Astrocyte (in vitro differentiated cells and primary cell): ENCODE results near the gene PTPRN2. TPM values are rescaled to one million over a fixed set of nuclear protein-coding genes. Genes with fewer than 3 reads are reported as not detected.

Experiments
- DNase-seq: peaks from one replicate; pipeline ENCODE4 v3.0.0-alpha.2; 2010; ENCODE audit warnings: low read depth
- FAIRE-seq: peaks from 2 replicates; lab custom pipeline; 2011; peaks lifted over from hg19 to GRCh38; lab: Jason Lieb, UNC
- H2AFZ ChIP-seq: 2 replicates; pipeline ENCODE4 v1.6.0; 2012; ENCODE audit warnings: low read depth, low read length, inconsistent platforms
- H3K27ac ChIP-seq: 2 replicates; pipeline ENCODE4 v1.5.1; 2011; ENCODE audit warnings: low read depth, low read length, inconsistent platforms
- H3K27me3 ChIP-seq: 2 replicates; pipeline ENCODE4 v1.6.0; 2011; ENCODE audit warnings: low read length, inconsistent platforms; ENCODE audit not compliant: insufficient read depth
- H3K36me3 ChIP-seq: 2 replicates; pipeline ENCODE4 v1.5.1; 2011; ENCODE audit warnings: low read length, inconsistent platforms; ENCODE audit not compliant: insufficient read depth
- H3K4me1 ChIP-seq: 2 replicates; pipeline ENCODE4 v1.5.1; 2011; ENCODE audit warnings: low read length, inconsistent platforms; ENCODE audit not compliant: insufficient read depth
- H3K4me2 ChIP-seq: 2 replicates; pipeline ENCODE4 v1.6.0; 2012; ENCODE audit warnings: low read length, inconsistent platforms
- H3K4me3 ChIP-seq: 2 replicates; pipeline ENCODE4 v1.5.1; 2011; ENCODE audit warnings: low read depth, mild to moderate bottlenecking, low read length, inconsistent platforms; ENCODE audit not compliant: insufficient read depth
- H3K79me2 ChIP-seq: 2 replicates; pipeline ENCODE4 v1.6.0; 2012; ENCODE audit warnings: mild to moderate bottlenecking, low read length, inconsistent platforms; ENCODE audit not compliant: insufficient read depth
- H3K9ac ChIP-seq: 2 replicates; pipeline ENCODE4 v1.6.0; 2012; ENCODE audit warnings: mild to moderate bottlenecking, low read length, inconsistent platforms
- H3K9me3 ChIP-seq: 2 replicates; pipeline ENCODE4 v1.5.1; 2012; ENCODE audit warnings: low read depth, mild to moderate bottlenecking, low read length, inconsistent platforms; ENCODE audit not compliant: insufficient read depth
- H4K20me1 ChIP-seq: 2 replicates; pipeline ENCODE4 v1.6.0; 2012; ENCODE audit warnings: low read length, inconsistent platforms; ENCODE audit not compliant: insufficient read depth
- H3K27ac Mint-ChIP-seq: one replicate; pipeline ENCODE4 v1.8.0; 2021; ENCODE audit warnings: mild to moderate bottlenecking, mixed read lengths; ENCODE audit not compliant: unreplicated experiment
- H3K27me3 Mint-ChIP-seq: one replicate; pipeline ENCODE4 v1.8.0; 2021; ENCODE audit warnings: low read depth, mixed read lengths; ENCODE audit not compliant: unreplicated experiment
- H3K36me3 Mint-ChIP-seq: one replicate; pipeline ENCODE4 v1.8.0; 2021; ENCODE audit warnings: low read depth, mixed read lengths; ENCODE audit not compliant: unreplicated experiment
- H3K4me1 Mint-ChIP-seq: one replicate; pipeline ENCODE4 v1.8.0; 2021; ENCODE audit warnings: low read depth, mixed read lengths; ENCODE audit not compliant: unreplicated experiment
- H3K4me3 Mint-ChIP-seq: one replicate; pipeline ENCODE4 v1.8.0; 2021; ENCODE audit warnings: mild to moderate bottlenecking, moderate library complexity, mixed read lengths; ENCODE audit not compliant: unreplicated experiment
- H3K9me3 Mint-ChIP-seq: one replicate; pipeline ENCODE4 v1.8.0; 2021; ENCODE audit warnings: mild to moderate bottlenecking, mixed read lengths; ENCODE audit not compliant: unreplicated experiment
- EZH2 ChIP-seq: IDR thresholded peaks from 2 replicates; pipeline ENCODE4 v1.6.1; 2012; ENCODE audit warnings: mild to moderate bottlenecking, low read length, inconsistent platforms; ENCODE audit not compliant: insufficient read depth
- total RNA-seq: library from RNA; stranded (reverse); gene quantifications from 2 replicates; pipeline ENCODE4 v1.2.1, GENCODE V29; 2021
- TF ChIP-seq, protein P1 (sequence below): IDR thresholded peaks from 2 replicates; pipeline ENCODE4 v1.5.1; 2011; ENCODE audit warnings: low read depth, mild to moderate bottlenecking, inconsistent platforms, low read length, moderate library complexity; ENCODE audit not compliant: insufficient read depth

The PTPRN2 gene
- total RNA-seq, 1 donor from 2014 or later, result 0.09 TPM

- Mint-ChIP-seq H3K4me3 (no peak overlapping the region), H3K27me3 (peaks cover 3% of the 10 kb centered on the region), H3K4me1 (no peaks in the 10 kb centered on the region), H3K27ac (no peak overlapping the region), H3K9me3 (peaks cover 6% of the 10 kb centered on the region), H3K36me3 (no peaks in the 10 kb centered on the region)
- Histone ChIP-seq H4K20me1 (no peaks in the 10 kb centered on the region), H3K36me3 (no peaks in the 10 kb centered on the region), H3K9ac (no peak overlapping the region), H3K27ac (no peak overlapping the region), H3K79me2 (no peaks in the 10 kb centered on the region), H3K9me3 (no peaks in the 10 kb centered on the region), H3K4me1 (no peaks in the 10 kb centered on the region), H3K4me3 (no peak overlapping the region), H2AFZ (no peak overlapping the region), H3K27me3 (no peaks in the 10 kb centered on the region), H3K4me2 (no peak overlapping the region)
- TF ChIP-seq, protein P1, sequence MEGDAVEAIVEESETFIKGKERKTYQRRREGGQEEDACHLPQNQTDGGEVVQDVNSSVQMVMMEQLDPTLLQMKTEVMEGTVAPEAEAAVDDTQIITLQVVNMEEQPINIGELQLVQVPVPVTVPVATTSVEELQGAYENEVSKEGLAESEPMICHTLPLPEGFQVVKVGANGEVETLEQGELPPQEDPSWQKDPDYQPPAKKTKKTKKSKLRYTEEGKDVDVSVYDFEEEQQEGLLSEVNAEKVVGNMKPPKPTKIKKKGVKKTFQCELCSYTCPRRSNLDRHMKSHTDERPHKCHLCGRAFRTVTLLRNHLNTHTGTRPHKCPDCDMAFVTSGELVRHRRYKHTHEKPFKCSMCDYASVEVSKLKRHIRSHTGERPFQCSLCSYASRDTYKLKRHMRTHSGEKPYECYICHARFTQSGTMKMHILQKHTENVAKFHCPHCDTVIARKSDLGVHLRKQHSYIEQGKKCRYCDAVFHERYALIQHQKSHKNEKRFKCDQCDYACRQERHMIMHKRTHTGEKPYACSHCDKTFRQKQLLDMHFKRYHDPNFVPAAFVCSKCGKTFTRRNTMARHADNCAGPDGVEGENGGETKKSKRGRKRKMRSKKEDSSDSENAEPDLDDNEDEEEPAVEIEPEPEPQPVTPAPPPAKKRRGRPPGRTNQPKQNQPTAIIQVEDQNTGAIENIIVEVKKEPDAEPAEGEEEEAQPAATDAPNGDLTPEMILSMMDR, result no peak
- TF ChIP-seq EZH2, result no peak
- DNase-seq (no peak), FAIRE-seq (no peak)
These were observed 196.1 kb downstream of the PTPRN2 start for GRCh38 chr7:158391541-158391940.

DNA sequence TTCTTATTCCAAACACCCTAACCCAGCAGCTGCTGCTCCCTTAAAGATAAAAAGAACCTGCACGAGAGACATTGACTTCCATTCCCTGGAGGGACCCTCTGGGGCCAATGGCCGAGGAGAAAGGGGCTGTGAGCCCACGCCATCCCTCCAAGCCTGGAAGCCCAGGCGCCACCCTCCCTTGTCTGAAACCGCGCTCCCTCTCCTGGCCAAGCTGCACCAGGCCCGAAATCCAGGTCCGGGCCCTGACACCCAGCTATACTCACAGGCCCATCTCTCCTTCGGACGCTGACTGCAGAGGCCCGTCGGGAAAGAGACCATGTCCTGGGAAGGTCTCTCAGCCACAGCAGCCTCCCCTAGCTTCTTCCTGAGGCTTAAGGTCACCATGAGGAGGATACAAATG is 196.5 kb downstream of the PTPRN2 start:
- H3K27ac Mint-ChIP-seq, result no peak overlapping the region
- no peak overlapping the region for H3K4me3 Mint-ChIP-seq
- Histone ChIP-seq H3K4me3 (no peak overlapping the region), H3K36me3 (no peaks in the 10 kb centered on the region), H3K4me2 (no peak overlapping the region), H2AFZ (no peak overlapping the region), H4K20me1 (no peaks in the 10 kb centered on the region), H3K27me3 (no peaks in the 10 kb centered on the region), H3K79me2 (no peaks in the 10 kb centered on the region), H3K9ac (no peak overlapping the region), H3K9me3 (no peaks in the 10 kb centered on the region), H3K27ac (no peak overlapping the region), H3K4me1 (no peaks in the 10 kb centered on the region)
- FAIRE-seq, result no peak
- H3K9me3 Mint-ChIP-seq, result peaks cover 6% of the 10 kb centered on the region
- no peak for DNase-seq
- H3K4me1 Mint-ChIP-seq, result no peaks in the 10 kb centered on the region
- TF ChIP-seq, protein P1, result no peak
- no peak for TF ChIP-seq EZH2
- peaks cover 3% of the 10 kb centered on the region for H3K27me3 Mint-ChIP-seq
- no peaks in the 10 kb centered on the region for H3K36me3 Mint-ChIP-seq

- Histone ChIP-seq H3K4me2 (no peak overlapping the region), H4K20me1 (no peaks in the 10 kb centered on the region), H3K27me3 (no peaks in the 10 kb centered on the region), H3K4me1 (no peaks in the 10 kb centered on the region), H3K4me3 (no peak overlapping the region), H3K79me2 (no peaks in the 10 kb centered on the region), H3K27ac (no peak overlapping the region), H2AFZ (no peak overlapping the region), H3K9ac (no peak overlapping the region), H3K36me3 (no peaks in the 10 kb centered on the region), H3K9me3 (no peaks in the 10 kb centered on the region)
- TF ChIP-seq, protein P1, result no peak
- TF ChIP-seq EZH2, result no peak
- Mint-ChIP-seq H3K27ac (no peak overlapping the region), H3K36me3 (no peaks in the 10 kb centered on the region), H3K9me3 (peaks cover 6% of the 10 kb centered on the region), H3K4me1 (no peaks in the 10 kb centered on the region), H3K27me3 (peaks cover 3% of the 10 kb centered on the region), H3K4me3 (no peak overlapping the region)
- DNase-seq (no peak), FAIRE-seq (no peak)
These were observed 197.2 kb downstream of the PTPRN2 start for GRCh38 chr7:158390460-158390859.
